ENCODE data around the gene TNRC18. TPM values are rescaled to one million over a fixed set of nuclear protein-coding genes. Genes with fewer than 3 reads are reported as not detected.

The TNRC18 gene
- polyA plus RNA-seq, 1 of the 3 experiments (the other 2 are of a cell fraction): 34.4 TPM

DNA sequence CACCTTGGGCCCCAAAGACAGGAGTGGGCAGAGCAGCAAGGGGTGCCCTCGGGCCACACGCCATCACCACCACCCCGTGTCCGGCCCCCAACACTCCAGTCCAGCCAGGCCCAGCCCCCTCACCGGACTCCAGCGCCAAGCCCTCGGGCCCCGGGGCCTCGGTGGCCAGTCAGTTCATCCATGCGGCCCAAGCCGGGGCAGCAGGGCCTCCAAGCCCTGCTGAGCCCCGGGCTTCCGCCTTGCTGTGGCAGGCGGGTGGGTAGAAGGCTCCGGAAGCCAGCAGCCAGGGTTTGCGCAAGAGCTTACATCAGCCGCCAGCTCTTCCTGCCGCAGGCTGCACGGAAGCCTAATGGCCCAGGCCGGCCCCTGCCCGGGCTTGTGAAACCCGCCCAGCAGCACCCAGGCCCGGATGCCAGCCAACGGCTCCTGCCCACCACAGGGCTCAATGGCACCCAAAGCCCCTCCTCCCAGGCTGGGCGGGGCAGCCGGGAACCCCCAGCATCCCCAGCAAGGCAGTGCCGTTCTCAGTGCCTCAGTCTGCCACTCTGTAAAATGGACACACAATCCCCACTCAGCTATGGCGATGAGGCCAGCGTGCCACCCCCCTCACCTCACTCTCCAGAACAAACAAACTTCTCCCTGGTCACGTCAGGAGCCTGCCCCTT lies 26.5 kb downstream of the TNRC18 start (continued):
- TF ChIP-seq, protein P1, sequence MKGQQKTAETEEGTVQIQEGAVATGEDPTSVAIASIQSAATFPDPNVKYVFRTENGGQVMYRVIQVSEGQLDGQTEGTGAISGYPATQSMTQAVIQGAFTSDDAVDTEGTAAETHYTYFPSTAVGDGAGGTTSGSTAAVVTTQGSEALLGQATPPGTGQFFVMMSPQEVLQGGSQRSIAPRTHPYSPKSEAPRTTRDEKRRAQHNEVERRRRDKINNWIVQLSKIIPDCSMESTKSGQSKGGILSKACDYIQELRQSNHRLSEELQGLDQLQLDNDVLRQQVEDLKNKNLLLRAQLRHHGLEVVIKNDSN (IDR thresholded peaks at IDR 0.05; ENCODE audit: borderline replicate concordance, low read depth): no peak
- TF ChIP-seq, protein P2, sequence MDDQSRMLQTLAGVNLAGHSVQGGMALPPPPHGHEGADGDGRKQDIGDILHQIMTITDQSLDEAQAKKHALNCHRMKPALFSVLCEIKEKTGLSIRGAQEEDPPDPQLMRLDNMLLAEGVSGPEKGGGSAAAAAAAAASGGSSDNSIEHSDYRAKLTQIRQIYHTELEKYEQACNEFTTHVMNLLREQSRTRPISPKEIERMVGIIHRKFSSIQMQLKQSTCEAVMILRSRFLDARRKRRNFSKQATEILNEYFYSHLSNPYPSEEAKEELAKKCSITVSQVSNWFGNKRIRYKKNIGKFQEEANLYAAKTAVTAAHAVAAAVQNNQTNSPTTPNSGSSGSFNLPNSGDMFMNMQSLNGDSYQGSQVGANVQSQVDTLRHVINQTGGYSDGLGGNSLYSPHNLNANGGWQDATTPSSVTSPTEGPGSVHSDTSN (IDR thresholded peaks at IDR 0.05): no peak
- no peak for TF ChIP-seq NFIC (IDR thresholded peaks at IDR 0.05; ENCODE audit: borderline replicate concordance)
- TF ChIP-seq TCF12 (IDR thresholded peaks at IDR 0.05): no peak
- TF ChIP-seq FOSL2 (IDR thresholded peaks at IDR 0.05; ENCODE audit: borderline replicate concordance, low read depth): no peak
- no peak for TF ChIP-seq RCOR1 (IDR thresholded peaks at IDR 0.05; ENCODE audit: low read length)

DNA sequence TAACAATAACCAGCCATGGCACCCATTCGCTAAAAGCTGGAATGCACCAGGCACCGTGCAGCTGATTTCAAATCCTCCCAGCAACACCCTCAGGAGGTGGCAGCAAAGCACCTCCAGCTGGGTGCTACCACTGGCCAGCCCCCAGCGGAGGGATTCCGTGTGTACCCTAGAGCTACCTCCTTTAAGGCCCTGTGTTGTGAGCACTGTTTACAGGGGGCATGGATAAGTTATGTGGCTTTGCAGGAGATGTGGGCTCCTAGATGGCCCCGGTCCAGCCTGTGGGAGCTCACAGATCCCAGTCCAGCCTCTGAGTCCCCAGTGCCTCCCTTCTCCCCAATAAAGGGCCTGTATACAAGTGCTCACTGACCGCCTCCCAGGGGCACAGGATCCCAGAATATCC lies 27.1 kb downstream of the TNRC18 start:
- Histone ChIP-seq H3K79me2 (ENCODE audit: insufficient read depth) (peaks cover 96% of the 10 kb centered on the region), H3K4me2 (no peak overlapping the region), H3K4me1 (ENCODE audit: control insufficient read depth in 1 of 2, insufficient read depth in 2 of 2, low read depth in 1 of 2, low read length in 1 of 2) (no peaks in the 10 kb centered on the region), H2AFZ (ENCODE audit: low read depth) (no peak overlapping the region), H3K27me3 (ENCODE audit: insufficient read depth) (no peaks in the 10 kb centered on the region), H3K4me3 (ENCODE audit: low read depth in 2 of 2, low read length in 1 of 2) (no peak overlapping the region), H3F3A (replicated peaks; ENCODE audit: insufficient read depth) (peaks cover 6% of the 10 kb centered on the region), H3K9me3 (no peaks in the 10 kb centered on the region), H3K36me3 (replicated peaks in 1 of 2; ENCODE audit: control insufficient read depth in 1 of 2, insufficient read depth in 2 of 2, low read length in 1 of 2) (peaks cover 12 to 22% of the 10 kb centered on the region in 2 experiments), H3K9me2 (no peaks in the 10 kb centered on the region), H3K9ac (no peak overlapping the region), H4K20me1 (ENCODE audit: insufficient read depth) (peaks cover 95% of the 10 kb centered on the region), H3K27ac (ENCODE audit: low read depth in 2 of 2, low read length in 1 of 2) (no peak overlapping the region)
- ChIA-PET POLR2A (interaction anchor here (0.9 kb wide), 1 partner anchor 25 kb away, joined by 3 read pairs; no protein-coding TSS in a partner anchor), CTCF (interaction anchor here (0.6 to 1.7 kb wide), 10 partner anchors 11 to 394 kb away, joined by 3 to 11 read pairs (median 3); partner anchors contain the start of gene WIPI2)
- WGBS (ENCODE audit: low lambda C conversion rate): 81% methylated on average over 6 of the region's 6 CpGs
- DNase-seq: peak; percentile 63
- peak; percentile 15; the same call in 1 of the 2 replicates for TF ChIP-seq SMC3 (IDR thresholded peaks at IDR 0.05; ENCODE audit: low read depth, low read length)
- peak; percentile 47 for TF ChIP-seq RAD21 (IDR thresholded peaks at IDR 0.05; ENCODE audit: low read length)
- TF ChIP-seq, protein P3, sequence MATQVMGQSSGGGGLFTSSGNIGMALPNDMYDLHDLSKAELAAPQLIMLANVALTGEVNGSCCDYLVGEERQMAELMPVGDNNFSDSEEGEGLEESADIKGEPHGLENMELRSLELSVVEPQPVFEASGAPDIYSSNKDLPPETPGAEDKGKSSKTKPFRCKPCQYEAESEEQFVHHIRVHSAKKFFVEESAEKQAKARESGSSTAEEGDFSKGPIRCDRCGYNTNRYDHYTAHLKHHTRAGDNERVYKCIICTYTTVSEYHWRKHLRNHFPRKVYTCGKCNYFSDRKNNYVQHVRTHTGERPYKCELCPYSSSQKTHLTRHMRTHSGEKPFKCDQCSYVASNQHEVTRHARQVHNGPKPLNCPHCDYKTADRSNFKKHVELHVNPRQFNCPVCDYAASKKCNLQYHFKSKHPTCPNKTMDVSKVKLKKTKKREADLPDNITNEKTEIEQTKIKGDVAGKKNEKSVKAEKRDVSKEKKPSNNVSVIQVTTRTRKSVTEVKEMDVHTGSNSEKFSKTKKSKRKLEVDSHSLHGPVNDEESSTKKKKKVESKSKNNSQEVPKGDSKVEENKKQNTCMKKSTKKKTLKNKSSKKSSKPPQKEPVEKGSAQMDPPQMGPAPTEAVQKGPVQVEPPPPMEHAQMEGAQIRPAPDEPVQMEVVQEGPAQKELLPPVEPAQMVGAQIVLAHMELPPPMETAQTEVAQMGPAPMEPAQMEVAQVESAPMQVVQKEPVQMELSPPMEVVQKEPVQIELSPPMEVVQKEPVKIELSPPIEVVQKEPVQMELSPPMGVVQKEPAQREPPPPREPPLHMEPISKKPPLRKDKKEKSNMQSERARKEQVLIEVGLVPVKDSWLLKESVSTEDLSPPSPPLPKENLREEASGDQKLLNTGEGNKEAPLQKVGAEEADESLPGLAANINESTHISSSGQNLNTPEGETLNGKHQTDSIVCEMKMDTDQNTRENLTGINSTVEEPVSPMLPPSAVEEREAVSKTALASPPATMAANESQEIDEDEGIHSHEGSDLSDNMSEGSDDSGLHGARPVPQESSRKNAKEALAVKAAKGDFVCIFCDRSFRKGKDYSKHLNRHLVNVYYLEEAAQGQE (IDR thresholded peaks at IDR 0.05; ENCODE audit: low read depth, low read length): no peak

All from SK-N-SH (cell line).